Muscle layer of duodenum (tissue), 2 donors: ENCODE measurements around the gene SBK1.

Experiments used
- H3K27ac ChIP-seq: one replicate; pipeline ENCODE4 v1.7.0; 2013; ENCODE audit warnings: mild to moderate bottlenecking, low read length
- H3K27me3 ChIP-seq: one replicate; pipeline ENCODE4 v1.7.0; 2013; ENCODE audit warnings: low read depth, mild to moderate bottlenecking, control low read depth, low read length
- H3K36me3 ChIP-seq, 2 donors: one replicate each; pipeline ENCODE4 v1.7.0; 2013; ENCODE audit warnings: low read length in 2 of 2, control low read depth in 1 of 2, mild to moderate bottlenecking in 1 of 2; ENCODE audit not compliant: insufficient read depth in 2 of 2, control insufficient read depth in 1 of 2
- H3K4me1 ChIP-seq, 2 donors: one replicate each; pipeline ENCODE4 v1.7.0; 2013; ENCODE audit warnings: low read length in 2 of 2, mild to moderate bottlenecking in 2 of 2, control low read depth in 1 of 2, moderate library complexity in 1 of 2; ENCODE audit not compliant: insufficient read depth in 2 of 2, control insufficient read depth in 1 of 2
- H3K4me3 ChIP-seq, 2 donors: one replicate each; pipeline ENCODE4 v1.7.0; 2013; ENCODE audit warnings: low read length in 2 of 2, low read depth in 1 of 2, mild to moderate bottlenecking in 1 of 2
- H3K9me3 ChIP-seq, 2 donors: one replicate each; pipeline ENCODE4 v1.7.0; 2013; ENCODE audit warnings: low read length in 2 of 2, control low read depth in 1 of 2, mild to moderate bottlenecking in 1 of 2; ENCODE audit not compliant: control insufficient read depth in 1 of 2
- donor health status: healthy.

SBK1 gene

GRCh38 chr16:28310796-28311195 is 18.5 kb downstream of the SBK1 start:
- Histone ChIP-seq H3K9me3 (no peaks in the 10 kb centered on the region), H3K27me3 (no peaks in the 10 kb centered on the region), H3K4me3 (no peak overlapping the region), H3K4me1 (no peaks in the 10 kb centered on the region), H3K27ac (no peak overlapping the region), H3K36me3 (no peaks in the 10 kb centered on the region)

- Histone ChIP-seq H3K27me3 (no peaks in the 10 kb centered on the region), H3K4me1 (no peaks in the 10 kb centered on the region), H3K36me3 (no peaks in the 10 kb centered on the region), H3K27ac (no peak overlapping the region), H3K4me3 (no peak overlapping the region), H3K9me3 (no peaks in the 10 kb centered on the region)
Measured at GRCh38 chr16:28311413-28311812, 19.1 kb downstream of the SBK1 start.

GRCh38 chr16:28311913-28312312 is 19.6 kb downstream of the SBK1 start:
- Histone ChIP-seq H3K27ac (no peak overlapping the region), H3K36me3 (no peaks in the 10 kb centered on the region)

GRCh38 chr16:28312327-28312726 is 20.0 kb downstream of the SBK1 start:
- Histone ChIP-seq H3K9me3 (no peaks in the 10 kb centered on the region), H3K4me3 (no peak overlapping the region), H3K27me3 (no peaks in the 10 kb centered on the region), H3K36me3 (no peaks in the 10 kb centered on the region), H3K27ac (no peak overlapping the region), H3K4me1 (no peaks in the 10 kb centered on the region)

More at GRCh38 chr16:28311913-28312312, 19.6 kb downstream of the SBK1 start:
- Histone ChIP-seq H3K4me3 (no peak overlapping the region), H3K27me3 (no peaks in the 10 kb centered on the region), H3K9me3 (no peaks in the 10 kb centered on the region), H3K4me1 (no peaks in the 10 kb centered on the region)

- no peak overlapping the region for H3K4me3 ChIP-seq
- no peak overlapping the region for H3K27ac ChIP-seq
- no peaks in the 10 kb centered on the region for H3K27me3 ChIP-seq
- H3K4me1 ChIP-seq = no peaks in the 10 kb centered on the region
- no peaks in the 10 kb centered on the region for H3K36me3 ChIP-seq
- no peaks in the 10 kb centered on the region for H3K9me3 ChIP-seq
Measured at GRCh38 chr16:28313587-28313986, 21.3 kb downstream of the SBK1 start.

GRCh38 chr16:28316054-28316453 is 23.7 kb downstream of the SBK1 start:
- H3K9me3 ChIP-seq = no peaks in the 10 kb centered on the region
- no peak overlapping the region for H3K27ac ChIP-seq
- H3K27me3 ChIP-seq = no peaks in the 10 kb centered on the region
- H3K36me3 ChIP-seq = no peaks in the 10 kb centered on the region
- no peaks in the 10 kb centered on the region for H3K4me1 ChIP-seq
- H3K4me3 ChIP-seq = no peak overlapping the region

GRCh38 chr16:28317040-28317880 is 24.9 kb downstream of the SBK1 start:
- Histone ChIP-seq H3K27me3 (no peaks in the 10 kb centered on the region), H3K4me1 (no peaks in the 10 kb centered on the region), H3K4me3 (no peak overlapping the region), H3K36me3 (no peaks in the 10 kb centered on the region), H3K27ac (no peak overlapping the region), H3K9me3 (no peaks in the 10 kb centered on the region)

GRCh38 chr16:28318042-28318744 is 25.9 kb downstream of the SBK1 start:
- Histone ChIP-seq H3K4me1 (no peaks in the 10 kb centered on the region), H3K9me3 (no peaks in the 10 kb centered on the region), H3K27ac (no peak overlapping the region), H3K36me3 (no peaks in the 10 kb centered on the region), H3K4me3 (no peak overlapping the region), H3K27me3 (no peaks in the 10 kb centered on the region)

- Histone ChIP-seq H3K4me3 (no peak overlapping the region), H3K9me3 (no peaks in the 10 kb centered on the region), H3K27ac (no peak overlapping the region), H3K27me3 (no peaks in the 10 kb centered on the region), H3K4me1 (no peaks in the 10 kb centered on the region), H3K36me3 (no peaks in the 10 kb centered on the region)
Measured at GRCh38 chr16:28319476-28320022, 27.2 kb downstream of the SBK1 start.

GRCh38 chr16:28320023-28320561 is 27.8 kb downstream of the SBK1 start:
- Histone ChIP-seq H3K27me3 (no peaks in the 10 kb centered on the region), H3K4me3 (no peak overlapping the region), H3K27ac (no peak overlapping the region), H3K36me3 (no peaks in the 10 kb centered on the region), H3K9me3 (no peaks in the 10 kb centered on the region), H3K4me1 (no peaks in the 10 kb centered on the region)

GRCh38 chr16:28320741-28321140 is 28.4 kb downstream of the SBK1 start:
- no peak overlapping the region for H3K27ac ChIP-seq
- H3K4me3 ChIP-seq = no peak overlapping the region
- H3K4me1 ChIP-seq = no peaks in the 10 kb centered on the region
- no peaks in the 10 kb centered on the region for H3K9me3 ChIP-seq
- no peaks in the 10 kb centered on the region for H3K36me3 ChIP-seq
- H3K27me3 ChIP-seq = no peaks in the 10 kb centered on the region
